DMS53 treated with DMSO at 0.1 percent for 48 hours (cell line): ENCODE data around the gene RHBDL3.
"Not testable (repeated sequence)": the region's sequence is repeated elsewhere in the genome, so short reads cannot be mapped to it uniquely, and the experiment has no call there.

Experiments
- DNase-seq: peaks from one replicate; lab custom pipeline; 2025; ENCODE audit not compliant: unreplicated experiment; lab: John Stamatoyannopoulos, UW

RHBDL3 gene

DNA sequence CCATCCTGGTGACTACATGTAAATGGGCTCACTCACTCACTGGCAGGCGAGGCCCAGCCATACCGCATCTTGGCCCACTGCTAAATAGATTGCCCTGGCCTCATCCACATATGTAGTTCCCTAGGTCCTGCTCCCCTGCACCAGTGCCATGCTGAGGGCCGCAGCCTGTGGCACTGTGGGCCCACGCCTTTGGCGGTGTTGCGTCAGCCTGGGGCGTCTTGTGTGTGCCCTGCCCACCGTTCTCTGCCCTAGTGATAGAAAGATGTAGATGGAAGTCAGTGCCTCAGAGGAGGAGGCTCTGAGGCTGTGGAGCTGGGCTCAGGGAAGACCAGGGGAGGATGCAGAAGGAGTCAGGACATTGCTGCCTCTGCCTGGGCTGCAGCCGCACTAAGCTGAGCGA lies 57.4 kb downstream of the RHBDL3 start:
- DNase-seq = no peak

DNA sequence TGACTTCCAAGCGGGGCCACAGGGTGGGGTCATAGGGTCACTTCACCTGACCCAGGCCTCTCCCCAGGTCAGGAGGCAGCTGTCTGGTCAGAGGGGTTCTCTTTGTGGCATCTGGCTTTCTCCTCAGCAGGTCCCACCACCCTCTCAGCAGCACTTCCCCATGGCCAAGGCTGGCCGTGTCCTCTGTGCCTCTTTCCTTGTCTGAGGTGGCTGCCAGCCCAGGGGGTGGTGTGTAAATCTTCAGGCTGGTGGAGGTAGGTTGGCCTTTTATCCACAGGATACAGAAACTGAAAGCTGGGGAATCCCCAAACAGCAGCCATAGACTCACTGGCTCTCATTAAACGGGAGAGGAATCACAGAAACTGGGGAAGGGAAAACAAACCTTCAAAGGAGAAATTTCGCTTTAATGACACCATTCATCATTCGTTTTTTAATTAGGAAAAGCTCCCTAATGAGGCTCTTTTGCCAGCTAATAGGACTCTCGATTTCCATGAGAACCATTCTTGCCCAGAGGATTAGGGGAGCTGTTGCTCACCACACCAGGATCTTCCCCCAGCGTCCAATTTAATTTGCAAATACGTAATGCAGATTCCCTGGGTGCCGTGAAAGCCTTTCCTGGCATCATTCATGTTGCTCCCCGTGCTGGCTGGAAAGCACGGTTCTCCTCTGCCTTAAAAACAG lies 58.3 kb downstream of the RHBDL3 start:
- DNase-seq = no peak

DNA sequence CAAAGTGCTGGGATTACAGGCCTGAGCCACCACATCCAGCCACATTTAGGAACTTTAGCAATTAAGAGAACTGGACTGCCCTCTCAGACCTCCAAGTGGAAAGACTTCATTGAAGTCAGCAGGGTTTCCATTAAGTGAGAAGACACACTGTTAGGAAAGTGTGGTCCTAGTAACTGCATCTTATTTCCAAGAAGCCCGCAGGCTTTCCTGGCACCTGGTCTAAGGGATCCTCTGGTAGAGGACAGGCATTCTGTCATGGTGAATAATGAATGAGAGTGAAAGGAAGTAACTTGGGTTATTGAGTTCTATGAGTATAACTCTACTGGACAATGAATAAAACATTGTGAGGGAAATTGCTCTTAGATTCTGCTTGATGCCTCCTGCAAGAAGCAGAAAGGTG lies 62.3 kb downstream of the RHBDL3 start:
- DNase-seq = no peak

DNA sequence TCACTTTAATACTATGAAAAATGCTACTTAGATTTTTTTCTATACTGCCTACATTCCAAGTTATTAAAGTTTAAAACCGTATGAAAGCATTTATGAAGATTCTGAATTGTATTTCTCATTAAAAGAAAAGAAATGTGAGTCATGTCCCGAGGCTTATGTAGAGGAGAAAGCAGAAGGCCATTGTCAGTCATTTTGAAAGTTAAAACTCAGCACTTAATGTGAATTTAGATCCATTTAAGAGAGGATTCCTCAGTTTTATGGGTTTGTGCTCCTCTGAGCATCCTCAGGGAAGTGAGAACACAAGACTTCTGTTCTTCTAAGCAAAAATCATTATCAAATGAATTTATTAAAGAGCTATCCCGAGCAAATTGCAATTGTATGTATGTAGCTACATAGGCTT lies 64.5 kb downstream of the RHBDL3 start:
- no peak for DNase-seq

DNA sequence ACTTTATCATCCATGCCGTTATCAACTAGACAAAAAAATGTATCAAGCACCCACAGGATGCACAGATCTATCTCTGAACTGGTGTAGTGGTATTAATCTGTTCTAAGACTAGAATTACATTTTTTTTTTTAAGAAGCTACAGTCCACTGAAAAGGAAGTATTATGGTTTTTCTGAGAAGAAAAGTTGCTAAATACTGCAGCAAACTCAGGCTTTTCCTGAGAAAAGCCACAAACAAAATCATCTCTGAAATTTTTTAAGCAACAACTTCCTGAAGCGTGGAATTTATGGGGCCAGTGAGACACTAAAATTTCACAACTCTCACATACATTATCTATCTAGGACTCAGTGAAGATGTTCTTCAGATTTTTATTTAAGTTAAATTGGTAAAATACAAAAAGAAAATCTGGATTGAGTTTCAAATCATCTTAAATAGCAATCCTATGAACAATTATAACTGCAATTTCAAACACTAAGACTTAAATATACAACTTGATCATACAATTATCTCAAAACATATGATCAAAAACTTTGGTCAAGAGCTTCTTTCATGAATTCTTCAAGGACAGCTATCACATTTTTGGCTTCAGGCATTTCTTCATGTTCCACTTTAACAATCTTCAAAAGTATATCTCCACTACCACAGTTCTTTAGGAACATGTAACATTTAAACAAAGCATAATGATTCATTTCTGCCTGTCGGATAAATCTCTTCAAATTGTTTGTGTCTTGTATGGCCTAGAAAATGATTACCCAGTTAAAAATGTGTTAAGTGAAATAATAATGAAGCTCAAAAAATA lies 65.8 kb downstream of the RHBDL3 start:
- DNase-seq = no peak

DNA sequence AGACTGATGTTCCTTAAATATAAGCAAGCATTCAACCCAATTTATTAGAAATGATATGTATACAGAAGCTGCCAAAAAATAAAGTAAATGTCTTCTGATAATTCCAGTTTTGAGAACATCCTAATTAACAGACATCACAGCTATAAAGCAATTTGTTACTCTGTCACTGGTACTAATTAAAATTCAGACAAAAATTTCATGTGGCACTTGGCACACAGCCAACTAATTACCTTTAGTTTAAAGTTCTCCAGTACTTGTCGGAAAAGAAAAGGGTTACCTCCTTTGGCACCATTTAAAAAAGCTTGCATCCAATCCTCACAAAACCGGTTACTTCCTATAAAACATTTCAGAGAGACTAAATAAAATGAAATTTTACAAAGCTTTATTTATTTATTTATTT lies 67.6 kb downstream of the RHBDL3 start:
- no peak for DNase-seq

DNA sequence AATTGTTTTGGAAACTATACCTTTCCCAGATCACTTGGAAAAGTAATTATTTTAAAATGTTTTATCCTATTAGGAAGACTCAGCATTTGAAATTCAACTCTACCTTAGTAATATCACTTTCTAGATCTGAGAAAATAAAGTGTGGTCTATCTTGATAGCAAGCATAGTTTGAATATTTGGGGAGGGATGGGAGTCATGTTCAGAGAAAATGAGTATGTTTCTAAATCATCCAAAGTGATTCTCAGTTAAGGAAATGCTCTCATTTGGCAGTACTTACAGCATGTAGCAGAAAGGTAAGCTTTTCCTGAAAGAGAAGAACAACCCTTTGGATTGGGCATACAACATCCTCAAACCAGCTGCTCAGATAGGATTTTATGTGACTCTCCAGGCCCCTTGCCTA lies 69.4 kb downstream of the RHBDL3 start:
- no peak for DNase-seq

DNA sequence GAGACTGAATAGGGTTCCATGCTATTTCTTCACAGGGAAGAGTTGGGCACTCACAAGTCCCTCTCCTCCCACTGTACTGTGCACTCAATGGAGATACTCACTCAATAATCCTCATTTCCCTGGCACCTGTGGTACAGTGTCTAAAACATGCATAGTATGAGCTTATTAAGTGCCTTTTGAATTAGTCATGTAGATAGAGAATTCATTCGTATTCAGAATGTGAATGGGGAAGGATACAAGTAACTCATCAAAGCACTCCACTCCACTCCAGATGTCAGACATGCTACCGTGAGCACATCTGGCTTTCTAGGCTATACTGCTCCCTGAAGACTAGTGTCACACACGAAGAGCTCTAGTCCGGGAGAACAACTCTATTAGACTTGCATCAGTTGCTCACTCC lies 70.1 kb downstream of the RHBDL3 start:
- DNase-seq = no peak

DNA sequence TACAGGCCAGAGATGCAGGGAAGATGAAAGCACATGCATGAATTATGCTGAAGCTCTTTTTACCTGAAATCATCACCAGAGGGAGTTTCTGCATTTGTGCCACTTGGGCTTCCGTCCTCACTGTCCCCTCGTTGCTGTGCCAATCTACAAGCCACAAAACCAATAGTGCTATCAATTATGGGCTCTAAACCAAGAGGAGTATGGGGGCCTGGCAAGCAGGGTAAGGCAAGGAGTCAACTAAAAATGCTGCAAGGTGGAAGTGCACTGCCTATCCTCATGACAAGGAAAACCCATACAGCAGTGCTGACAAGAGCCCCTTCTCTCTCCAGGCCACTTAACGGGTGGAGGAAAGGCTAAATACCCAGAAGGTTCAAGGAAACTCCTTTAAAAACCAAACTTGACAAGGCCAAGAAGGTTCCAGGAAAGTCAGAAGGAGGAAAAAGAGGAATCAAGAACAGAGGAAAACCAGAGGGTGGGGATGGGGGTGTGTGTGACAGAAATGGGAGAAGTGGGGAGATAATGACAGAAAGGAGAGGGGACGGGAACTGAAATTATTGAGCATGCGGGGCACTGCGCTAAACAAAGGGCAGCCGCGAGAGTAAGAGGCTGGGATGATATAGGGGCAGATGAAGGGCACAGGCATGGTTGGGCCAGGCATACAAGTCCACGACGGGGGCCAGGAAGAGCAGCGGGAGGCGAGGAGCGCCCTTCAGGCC lies 75.7 kb downstream of the RHBDL3 start:
- DNase-seq = no peak

DNA sequence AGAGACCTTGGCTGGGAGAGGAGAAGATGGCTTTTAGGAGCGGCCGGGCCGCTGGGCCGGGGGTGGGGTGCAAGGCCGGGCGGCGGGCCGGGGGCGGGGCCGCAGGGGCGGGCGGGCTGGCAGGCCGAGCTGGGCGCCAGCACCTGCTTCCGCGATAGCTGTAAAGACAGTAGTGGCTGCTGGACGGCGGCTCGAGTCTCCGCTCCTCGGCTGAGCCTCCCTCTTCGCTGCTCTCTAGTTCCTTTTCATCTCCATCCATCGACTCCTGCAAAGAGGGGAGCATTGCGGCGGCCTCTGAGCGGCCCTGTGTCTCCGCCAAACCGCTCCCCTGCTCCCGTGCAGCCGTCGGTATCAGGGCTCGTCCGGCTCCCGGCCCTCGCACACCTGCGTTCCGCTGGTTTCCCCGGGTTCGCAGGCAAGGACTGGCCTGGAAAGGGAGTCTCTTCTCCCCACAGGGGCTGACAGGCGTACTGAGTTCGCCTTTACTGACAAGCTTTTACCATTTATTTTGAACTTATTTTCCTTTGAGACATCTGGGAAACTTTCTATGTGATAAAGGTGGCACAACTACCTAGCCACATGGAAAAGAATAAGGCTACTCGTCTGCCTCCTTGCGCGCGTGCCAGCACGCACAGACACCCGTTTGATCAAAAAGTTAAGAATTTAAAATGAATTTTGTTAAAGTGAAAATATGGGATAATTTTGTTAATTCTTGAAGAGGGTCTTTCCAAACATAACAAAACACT lies 76.4 kb downstream of the RHBDL3 start, which contains the start of gene C17orf75:
Gene C17orf75, minus strand, starts transcription at position 317 of the 746 bp plus-strand sequence. Its CDS starts 34 bp downstream, at position 283.
- peak; percentile 30 for DNase-seq

DNA sequence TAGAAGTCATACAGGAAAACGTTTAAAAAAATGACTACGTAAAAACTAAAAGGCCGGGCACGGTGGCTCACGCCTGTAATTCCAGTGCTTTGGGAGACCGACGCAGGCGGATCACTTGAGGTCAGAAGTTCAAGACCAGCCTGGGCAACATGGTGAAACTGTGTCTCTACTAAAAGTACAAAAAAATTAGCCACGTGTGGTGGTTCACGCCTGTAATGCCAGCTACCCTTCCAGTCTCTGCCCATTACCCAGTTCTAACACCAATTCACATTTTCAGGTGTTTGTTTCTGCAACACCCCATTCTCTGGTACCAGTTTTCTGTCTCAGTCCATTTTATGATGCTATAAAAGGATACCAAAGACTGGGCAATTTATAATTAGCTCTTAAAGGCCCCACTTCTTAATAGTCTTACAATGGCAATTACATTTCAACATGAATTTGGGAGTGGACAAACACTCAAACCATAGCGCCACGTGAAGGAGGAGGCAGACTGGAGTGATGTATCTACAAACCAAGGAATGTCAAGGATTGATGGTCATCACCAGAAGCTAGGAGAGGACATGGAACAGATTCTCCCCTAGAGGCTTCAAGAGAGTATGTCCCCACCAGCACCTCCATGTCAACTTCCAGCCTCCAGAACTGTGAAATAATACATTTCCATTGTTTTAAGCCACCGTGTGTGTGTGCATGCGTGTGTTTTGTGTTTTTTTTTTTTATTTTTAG lies 77.1 kb downstream of the RHBDL3 start:
- DNase-seq = no peak

DNA sequence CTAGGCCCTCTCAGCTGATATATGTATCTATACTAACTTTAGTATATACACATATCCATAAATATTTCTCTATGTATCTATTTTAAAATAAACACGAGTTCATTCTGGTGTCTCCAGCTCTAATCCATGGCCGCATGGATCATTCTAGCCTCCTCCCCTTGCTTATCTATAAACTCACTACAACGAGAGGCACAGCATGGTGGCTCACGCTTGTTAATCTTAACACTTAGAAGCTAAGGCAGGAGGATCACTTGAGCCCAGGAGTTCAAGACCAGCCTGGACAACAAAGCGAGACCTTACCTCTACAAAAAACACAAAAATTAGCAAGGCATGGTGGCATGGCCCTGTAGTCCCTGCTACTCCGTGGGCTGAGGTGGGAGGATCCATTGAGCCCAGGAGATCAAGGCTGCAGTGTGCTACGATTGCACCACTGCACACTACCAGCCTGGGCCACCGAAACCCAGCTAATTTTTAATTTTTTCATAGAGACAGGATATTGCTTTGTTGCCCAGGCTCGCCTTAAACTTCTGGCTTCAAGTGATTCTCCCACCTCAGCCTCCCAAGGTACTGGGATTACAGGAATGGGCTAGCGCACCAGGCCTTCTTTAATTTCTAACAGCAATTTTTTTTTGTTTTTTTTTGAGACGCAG lies 80.4 kb downstream of the RHBDL3 start:
- DNase-seq = no peak

DNA sequence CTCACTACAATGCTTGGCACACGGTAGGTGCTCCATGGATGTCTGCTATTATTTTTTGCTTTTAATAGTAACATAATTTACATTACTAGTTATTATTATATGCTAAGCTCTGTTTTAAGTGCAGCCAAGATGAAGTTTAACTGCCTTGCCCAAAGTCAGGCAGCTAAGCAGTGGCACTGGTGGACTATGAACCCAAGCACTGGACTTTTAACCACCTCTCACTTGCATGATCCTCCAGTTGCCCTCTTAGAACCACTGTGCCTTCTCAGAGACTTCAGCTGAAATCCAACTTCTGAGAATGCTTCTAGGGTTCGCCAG lies 82.8 kb downstream of the RHBDL3 start:
- no peak for DNase-seq

DNA sequence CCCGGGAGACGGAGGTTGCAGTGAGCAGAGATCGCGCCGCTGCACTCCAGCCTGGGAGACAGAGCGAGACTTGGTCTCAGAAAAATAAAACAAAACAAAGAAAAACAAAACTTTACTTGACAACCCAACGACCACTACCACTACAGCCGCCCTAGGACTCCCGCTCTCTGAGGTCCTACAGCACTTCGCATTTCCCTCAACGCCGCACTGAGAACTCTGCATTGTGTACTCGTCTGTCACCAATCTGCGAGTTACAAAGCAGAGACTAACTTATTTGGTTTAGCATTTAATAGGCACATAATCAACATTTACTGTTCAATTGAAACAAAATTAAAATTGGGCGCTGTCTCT lies 83.8 kb downstream of the RHBDL3 start:
- no peak for DNase-seq

DNA sequence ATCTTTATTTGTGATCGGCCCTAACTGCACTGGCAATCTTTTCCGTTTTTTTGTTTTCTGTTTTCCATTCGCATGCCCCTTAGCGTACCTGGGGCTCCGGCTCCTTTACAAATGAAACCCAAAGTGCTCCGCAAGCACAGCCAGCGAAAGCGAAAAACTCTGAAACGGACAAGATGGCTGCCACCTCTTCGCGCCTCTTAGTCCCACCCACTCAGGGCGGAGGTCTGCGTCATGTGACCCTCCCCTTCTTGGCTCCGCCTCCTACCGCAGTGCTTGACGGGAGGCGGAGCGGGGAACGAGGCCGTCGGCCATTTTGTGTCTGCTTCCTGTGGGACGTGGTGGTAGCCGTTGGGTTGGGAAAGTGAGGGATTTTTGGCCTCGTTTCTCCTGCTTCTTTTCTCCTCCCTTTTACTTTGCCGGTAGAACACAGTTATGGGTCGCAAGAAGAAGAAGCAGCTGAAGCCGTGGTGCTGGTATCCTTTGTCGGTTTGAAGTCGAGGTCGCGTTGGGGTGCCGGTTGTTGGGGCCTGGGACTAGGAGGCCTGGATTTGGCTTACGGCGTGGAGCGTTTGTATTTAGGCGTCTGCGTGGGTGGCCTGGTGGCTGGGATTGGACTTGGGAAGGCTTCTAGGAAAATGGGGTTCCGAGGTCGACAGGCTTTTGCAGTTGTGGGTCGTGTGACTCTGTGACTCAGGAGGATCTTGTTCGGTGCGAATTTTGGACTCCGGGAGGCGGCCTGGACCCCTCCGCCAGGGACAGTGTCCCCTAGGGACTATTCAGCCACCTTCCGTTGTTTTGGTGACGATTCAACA lies 84.4 kb downstream of the RHBDL3 start, which contains the start of gene ZNF207:
Gene ZNF207, plus strand, starts transcription at position 304 of the 812 bp plus-strand sequence. Its CDS starts 129 bp downstream, at position 433.
- peak; percentile 82 for DNase-seq

DNA sequence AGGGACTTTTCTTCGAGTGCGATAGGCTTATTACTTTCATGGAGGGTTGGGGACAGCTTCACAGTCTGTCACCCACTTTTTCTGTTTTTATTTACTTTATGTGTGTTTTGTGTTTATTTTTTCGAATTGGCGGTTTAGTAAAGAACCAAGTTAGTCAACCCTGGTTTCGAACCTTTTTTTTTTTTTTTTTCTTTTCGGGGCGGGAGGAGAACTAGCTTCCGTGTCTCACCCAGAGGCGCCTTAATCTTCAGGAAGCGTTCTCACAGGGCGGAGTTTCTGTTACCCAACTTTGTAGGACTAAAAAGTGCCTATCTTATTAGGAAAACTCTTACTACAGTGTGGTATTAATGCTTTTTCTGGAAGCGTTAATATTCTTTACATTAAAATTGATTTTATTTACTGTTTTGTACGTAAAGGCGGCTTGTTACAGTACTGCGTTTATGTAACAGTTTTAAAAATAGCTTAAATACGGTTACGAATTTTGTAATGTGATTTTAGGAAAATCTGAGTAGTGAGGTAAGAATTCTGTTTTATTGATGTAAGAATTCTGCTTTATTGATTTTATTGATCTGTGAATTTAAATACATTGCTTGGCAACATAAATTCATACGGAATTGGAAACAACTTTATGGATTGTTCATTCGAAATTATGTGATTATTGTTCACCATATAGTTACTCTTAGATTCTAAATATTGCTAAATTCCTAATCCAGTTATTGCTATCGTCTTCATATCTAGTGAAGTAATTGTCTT lies 85.2 kb downstream of the RHBDL3 start:
- no peak for DNase-seq

DNA sequence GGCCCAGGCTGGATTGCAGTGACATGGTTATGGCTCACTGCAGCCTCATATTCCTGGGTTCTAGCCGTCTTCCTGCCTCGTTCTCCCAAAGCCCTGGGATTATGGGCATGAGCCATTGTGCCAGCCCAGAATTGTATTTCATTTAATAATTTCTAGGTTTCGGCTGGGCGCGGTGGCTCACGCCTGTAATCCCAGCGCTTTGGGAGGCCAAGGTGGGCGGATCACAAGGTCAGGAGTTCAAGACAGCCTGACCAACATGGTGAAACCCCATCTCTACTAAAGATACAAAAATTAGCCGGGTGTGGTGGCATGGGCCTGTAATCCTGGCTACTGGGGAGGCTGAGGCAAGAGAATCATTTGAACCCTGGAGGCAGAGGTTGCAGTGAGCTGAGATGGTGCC lies 87.1 kb downstream of the RHBDL3 start:
- not testable (repeated sequence) for DNase-seq

DNA sequence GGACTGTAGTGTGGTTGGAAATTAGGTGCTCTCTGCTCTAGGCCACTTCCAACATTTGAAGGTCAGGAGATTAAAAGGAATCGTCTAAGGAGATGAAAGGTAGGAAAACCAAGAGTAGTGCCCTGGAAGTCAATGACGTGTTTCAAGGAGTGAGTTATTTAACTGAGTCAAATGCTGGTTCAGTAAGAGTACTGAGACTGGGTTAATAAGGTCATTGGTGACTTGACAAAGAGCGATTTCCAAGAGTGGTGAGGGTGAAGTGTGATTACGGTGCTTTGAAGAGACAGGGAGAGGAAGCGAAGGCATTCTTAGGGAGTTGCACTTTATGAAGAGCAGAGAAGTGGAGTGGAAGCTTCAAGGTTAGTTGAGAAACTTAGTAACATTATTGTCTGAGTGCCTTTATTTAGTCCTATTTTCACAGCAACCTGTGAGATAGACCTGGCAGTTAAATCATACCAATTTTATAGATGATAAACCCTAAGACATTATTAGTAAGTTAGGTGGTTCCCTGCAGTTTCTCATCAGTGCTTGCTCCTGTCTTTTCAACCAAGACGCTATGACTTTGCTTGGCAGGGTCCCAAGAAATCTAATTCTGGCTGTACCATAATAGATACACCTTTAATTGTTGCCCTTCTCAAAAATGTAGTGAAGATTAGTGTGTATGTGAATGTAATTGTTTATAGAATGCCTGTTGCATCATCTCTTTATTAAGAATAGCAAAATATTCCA lies 90.2 kb downstream of the RHBDL3 start:
- no peak for DNase-seq
